MM.1S (cell line): ENCODE data around the gene ZNF106.

Source experiments
- EZH2 ChIP-seq: fragments of 300-600 bp; sonication (generic); optimal IDR thresholded peaks from 2 replicates; pipeline ENCODE3; 2017; ENCODE audit warnings: low read depth, mild to moderate bottlenecking, antibody characterized with exemption, low read length, mixed read lengths
- EZH2phosphoT487 ChIP-seq: fragments of 300-600 bp; sonication (generic); IDR thresholded peaks from 2 replicates; pipeline ENCODE4 v1.6.1; 2018; ENCODE audit warnings: antibody characterized with exemption, low read length
- TF ChIP-seq, protein P1 (sequence below): fragments of 300-600 bp; sonication (generic); IDR thresholded peaks from 2 replicates; pipeline ENCODE4 v1.5.1; 2016; ENCODE audit warnings: antibody characterized with exemption, low read length, mixed read lengths

DNA sequence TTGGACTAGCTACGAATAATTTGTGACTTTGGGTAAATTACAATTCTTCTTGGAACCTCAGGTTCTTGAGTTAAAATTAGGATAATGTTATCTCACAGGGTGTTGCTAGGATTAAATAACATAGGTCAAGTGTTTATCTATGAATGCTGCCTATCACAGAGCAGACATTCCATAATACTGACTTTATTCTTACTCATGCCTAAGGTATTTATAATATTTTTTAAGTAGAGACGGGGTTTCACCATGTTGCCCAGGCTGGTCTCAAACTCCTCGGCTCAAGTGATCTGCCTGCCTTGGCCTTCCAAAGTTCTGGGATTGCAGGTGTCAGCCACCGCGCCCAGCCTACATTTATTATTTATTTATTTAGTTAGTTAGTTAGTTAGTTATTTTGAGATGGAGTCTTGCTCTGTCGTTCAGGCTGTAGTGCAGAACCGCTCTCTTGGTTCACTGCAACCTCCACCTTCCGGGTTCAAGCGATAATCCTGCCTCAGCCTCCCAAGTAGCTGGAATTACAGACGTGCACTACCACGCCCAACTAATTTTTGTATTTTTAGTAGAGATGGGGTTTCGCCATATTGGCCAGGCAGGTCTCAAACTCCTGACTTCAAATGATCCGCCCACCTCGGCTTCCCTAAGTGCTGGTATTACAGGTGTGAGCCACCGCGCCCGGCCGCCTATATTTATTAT, 741 bp upstream of the ZNF106 start:
- no peak for TF ChIP-seq EZH2phosphoT487
- TF ChIP-seq, protein P1, sequence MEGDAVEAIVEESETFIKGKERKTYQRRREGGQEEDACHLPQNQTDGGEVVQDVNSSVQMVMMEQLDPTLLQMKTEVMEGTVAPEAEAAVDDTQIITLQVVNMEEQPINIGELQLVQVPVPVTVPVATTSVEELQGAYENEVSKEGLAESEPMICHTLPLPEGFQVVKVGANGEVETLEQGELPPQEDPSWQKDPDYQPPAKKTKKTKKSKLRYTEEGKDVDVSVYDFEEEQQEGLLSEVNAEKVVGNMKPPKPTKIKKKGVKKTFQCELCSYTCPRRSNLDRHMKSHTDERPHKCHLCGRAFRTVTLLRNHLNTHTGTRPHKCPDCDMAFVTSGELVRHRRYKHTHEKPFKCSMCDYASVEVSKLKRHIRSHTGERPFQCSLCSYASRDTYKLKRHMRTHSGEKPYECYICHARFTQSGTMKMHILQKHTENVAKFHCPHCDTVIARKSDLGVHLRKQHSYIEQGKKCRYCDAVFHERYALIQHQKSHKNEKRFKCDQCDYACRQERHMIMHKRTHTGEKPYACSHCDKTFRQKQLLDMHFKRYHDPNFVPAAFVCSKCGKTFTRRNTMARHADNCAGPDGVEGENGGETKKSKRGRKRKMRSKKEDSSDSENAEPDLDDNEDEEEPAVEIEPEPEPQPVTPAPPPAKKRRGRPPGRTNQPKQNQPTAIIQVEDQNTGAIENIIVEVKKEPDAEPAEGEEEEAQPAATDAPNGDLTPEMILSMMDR: no peak
- TF ChIP-seq EZH2: no peak
